Body of pancreas (tissue), 4 donors: ENCODE data around the gene DDX1.

Experiments
- CTCF ChIP-seq, 7 experiments: fragments of 450-650 bp in 4 of 7; fragments of 200-600 bp in 3 of 7; sonication (generic) in 3 of 7; IDR thresholded peaks; one replicate each; pipeline ENCODE4 v1.5.1; 2016 to 2019; ENCODE audit warnings: antibody characterized with exemption in 7 of 7
- POLR2A ChIP-seq, 3 donors: fragments of 450-650 bp; IDR thresholded peaks; one replicate each; pipeline ENCODE4 v1.6.1; 2016; ENCODE audit warnings: antibody characterized with exemption in 3 of 3, mild to moderate bottlenecking in 2 of 3

GRCh38 chr2:15650616-15651366 is 59.1 kb downstream of the DDX1 start:
- TF ChIP-seq CTCF (IDR thresholded peaks at IDR 0.05), result no peak
- no peak for TF ChIP-seq POLR2A (IDR thresholded peaks at IDR 0.05)
